HG03175 (cell line): ENCODE data around the gene CNOT4.
A peak's percentile ranks its signal among the peaks of the same experiment; 100 is the strongest.

Experiments
- ATAC-seq: cut with Tn5 transposase; IDR thresholded peaks from one replicate; pipeline ENCODE4 v1.9.1; 2021; ENCODE audit warnings: mild to moderate bottlenecking, moderate library complexity; ENCODE audit not compliant: unreplicated experiment

The CNOT4 gene

DNA sequence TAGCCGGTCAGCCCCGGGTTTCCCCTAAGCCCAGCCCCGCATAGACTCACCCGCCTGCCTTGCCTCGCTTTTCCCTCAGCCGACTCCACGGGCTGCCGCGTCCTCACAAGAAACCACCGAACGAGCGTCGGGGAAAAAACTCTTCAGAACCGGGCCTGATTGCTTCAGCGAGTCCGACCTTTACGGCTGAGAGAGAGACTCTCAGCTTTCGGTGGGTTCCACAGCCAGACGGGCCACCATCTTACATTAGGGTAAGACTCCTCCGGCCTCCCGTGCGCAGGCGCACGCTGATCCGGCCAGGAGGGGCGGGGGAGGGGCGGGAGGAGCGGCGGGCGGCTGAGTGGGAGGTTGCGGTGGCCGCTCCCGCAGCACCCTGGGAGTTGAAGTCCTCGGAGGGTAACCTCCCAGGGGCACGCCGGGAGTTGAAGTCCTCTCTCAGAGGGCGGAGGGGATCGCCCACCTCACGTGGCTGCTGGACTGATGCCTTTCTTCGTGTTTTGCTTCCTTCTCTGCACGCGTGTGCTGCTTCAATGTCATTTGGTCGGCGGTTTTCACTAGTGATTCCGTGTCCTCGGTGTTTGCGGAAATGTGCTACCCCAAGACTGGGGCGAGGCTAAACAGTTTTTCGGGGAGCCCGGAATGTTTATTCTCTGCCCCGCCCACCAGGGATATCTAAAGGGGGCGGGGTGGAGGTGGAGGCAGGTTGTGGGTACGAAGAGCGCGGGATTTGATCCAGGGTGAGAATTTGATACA is at the start of gene CNOT4:
TSS of gene CNOT4 (minus strand) at position 264 of the 753 bp plus-strand sequence. CDS start 71,771 bp downstream, outside the sequence.
- peak; percentile 97 for ATAC-seq

GRCh38 chr7:135558881-135559280 is 49.0 kb upstream of the CNOT4 start:
- no peak for ATAC-seq

DNA sequence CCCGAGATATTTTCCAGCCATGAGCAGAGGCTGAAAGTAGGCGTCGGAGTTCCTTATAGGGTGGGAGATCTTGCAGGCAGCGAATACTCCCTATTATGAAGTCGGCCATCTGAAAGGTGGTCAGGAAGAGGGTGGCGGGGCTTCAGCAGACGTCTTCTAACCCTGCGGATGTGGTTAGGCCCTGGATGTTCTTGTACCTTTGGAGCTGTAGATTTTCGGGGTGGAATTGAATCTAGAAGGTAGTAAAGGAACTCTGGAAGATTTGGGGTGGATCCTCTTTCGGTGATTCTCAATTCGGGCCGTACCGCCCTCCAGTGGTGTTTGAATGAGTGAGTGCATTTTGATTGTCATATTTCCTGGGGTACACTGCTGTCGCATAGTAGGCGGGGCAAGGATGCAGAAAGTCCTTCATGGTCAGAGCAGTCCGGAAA is 48.5 kb upstream of the CNOT4 start:
- peak; percentile 81 for ATAC-seq

GRCh38 chr7:135557455-135558336 is 47.8 kb upstream of the CNOT4 start, which contains the start of gene NUP205:
TSS of gene NUP205 (plus strand) at chr7:135557917. CDS start at chr7:135557945, 28 bp downstream.
- ATAC-seq, result peak; percentile 75

- ATAC-seq, result no peak
Observed at GRCh38 chr7:135553346-135553745, 43.4 kb upstream of the CNOT4 start.

GRCh38 chr7:135552148-135552547 is 42.2 kb upstream of the CNOT4 start:
- ATAC-seq, result no peak

GRCh38 chr7:135550196-135550595 is 40.3 kb upstream of the CNOT4 start:
- ATAC-seq, result no peak

DNA sequence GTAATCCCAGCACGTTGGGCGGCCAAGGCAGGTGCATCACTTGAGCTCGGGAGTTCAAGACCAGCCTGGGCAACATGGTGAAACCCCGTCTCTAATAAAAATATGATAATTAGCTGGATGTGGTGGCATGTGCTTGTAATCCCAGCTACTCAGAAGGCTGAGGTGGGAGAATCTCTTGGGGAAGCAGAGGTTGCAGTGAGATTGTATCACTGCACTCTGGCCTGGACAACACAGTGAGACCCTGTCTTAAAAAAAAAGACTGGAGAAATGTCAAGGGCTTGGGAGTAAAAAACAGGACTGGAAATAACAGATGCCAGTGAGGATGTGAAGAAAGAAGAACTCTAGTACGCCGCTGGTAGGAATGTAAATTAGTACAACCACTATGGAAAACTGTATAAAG is 31.1 kb upstream of the CNOT4 start:
- no peak for ATAC-seq

- ATAC-seq, result no peak
Observed at GRCh38 chr7:135539629-135540028, 29.7 kb upstream of the CNOT4 start.

DNA sequence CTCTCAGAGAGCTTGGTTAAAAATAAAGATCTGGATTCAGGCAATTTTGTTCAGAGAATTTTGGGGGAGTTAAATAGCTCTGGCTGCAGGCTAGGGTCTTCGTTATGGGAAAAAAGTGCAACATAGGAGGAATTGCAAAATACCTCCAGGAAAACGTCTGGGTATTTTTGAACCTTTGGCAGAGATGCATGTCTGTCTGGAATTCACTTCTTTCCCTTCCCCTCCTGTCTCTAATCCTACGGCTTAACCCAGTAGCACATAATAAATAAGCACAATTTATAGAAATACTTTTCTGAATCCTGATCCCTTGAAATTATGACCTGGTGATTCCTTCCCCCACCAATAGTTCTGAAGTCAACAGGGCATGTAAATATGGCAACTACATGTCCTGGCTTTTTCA is 28.5 kb upstream of the CNOT4 start:
- ATAC-seq, result no peak

DNA sequence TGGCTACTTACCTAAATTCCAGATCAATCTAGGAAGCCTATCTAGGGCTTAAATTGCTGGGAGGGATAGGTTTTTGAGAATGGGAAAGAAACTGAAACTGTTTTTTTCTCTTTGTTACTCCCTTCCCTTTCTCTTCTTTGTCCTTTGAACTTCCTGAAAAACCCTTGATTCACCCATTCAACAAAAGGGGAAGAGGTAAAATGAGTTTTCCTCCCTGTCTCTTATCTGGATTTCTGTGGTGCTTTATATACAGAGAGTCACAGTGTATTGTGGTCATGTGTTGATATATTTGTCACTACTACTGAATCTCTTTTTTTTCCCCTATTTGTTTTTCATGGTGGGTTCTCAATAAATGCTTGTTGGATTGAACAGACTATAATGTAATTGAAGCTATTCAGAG is 28.0 kb upstream of the CNOT4 start:
- no peak for ATAC-seq

DNA sequence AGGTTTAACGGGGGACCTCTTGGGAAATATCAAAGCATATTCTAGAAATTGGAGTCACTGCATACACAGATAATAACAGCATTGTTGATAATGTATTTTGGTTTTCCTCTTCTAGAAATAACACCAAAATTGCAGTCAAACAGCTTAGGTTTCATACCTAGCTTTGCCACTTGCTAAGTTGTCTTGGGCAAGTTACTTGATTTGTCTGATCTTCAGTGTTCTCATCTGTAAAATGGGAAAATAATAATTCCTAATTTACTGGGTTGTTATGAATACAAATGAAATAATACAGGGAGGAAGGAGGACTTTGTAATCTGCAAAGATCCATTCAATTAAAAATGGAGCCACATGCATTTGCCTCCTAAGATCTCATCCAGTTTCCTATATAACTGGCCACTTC is 27.6 kb upstream of the CNOT4 start:
- no peak for ATAC-seq

DNA sequence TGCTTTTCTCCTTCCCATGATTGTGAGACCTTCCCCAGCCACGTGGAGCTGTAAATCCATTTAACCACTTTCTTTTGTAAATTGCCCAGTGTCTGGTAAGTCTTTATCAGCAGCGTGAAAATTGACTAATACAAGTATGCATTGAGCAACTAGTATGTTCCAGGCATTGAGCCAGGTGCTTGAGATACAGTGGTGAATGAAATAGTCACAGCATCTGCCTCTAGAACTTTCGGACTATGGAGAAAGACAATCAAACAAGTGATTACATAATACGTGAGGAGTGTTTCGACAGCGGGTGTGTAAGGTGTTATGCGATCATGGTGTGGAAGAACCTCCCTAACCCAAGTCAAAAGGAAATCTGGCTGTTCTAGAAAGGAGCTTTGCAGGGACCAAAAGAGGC is 26.2 kb upstream of the CNOT4 start:
- ATAC-seq, result no peak

- ATAC-seq, result no peak
Observed at GRCh38 chr7:135527025-135527424, 17.1 kb upstream of the CNOT4 start.

DNA sequence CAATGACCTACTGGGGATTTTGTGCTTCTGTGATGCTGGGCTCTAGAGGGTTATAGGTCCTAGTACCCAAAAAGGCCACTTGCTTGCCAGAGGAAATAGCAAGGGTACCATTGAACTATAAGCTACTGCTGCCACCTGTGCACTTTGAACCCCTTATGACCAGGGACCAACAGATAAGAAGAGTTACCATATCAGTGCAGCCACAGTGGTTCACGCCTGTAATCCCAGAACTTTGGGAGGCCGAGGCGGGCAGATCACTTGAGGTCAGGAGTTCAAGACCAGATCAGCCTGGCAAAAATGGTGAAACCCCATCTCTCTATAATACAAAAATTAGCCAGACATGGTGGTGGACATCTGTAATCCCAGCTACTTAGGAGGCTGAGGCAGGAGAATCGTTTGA is 15.5 kb upstream of the CNOT4 start:
- no peak for ATAC-seq

GRCh38 chr7:135523146-135523545 is 13.2 kb upstream of the CNOT4 start:
- ATAC-seq, result no peak

- ATAC-seq, result no peak
Observed at GRCh38 chr7:135522509-135522908, 12.6 kb upstream of the CNOT4 start.

DNA sequence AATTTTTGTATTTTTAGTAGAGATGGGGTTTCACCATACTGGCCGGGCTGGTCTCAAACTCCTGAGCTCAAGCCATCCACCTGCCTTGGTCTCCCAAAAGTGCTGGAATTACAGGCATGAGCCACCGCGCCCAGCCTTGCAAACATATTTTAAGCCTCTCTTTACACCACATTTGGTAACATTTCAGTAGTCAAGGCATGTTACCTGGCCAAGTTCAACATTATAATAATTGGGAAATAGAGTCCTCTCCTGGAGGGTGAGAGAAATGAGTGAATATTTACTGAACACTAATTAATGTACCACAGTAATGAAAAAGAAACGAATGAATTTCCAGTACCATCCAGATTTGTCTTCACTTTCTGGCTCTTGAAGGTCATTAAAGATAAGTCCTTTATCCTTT is 10.0 kb upstream of the CNOT4 start:
- ATAC-seq, result no peak

DNA sequence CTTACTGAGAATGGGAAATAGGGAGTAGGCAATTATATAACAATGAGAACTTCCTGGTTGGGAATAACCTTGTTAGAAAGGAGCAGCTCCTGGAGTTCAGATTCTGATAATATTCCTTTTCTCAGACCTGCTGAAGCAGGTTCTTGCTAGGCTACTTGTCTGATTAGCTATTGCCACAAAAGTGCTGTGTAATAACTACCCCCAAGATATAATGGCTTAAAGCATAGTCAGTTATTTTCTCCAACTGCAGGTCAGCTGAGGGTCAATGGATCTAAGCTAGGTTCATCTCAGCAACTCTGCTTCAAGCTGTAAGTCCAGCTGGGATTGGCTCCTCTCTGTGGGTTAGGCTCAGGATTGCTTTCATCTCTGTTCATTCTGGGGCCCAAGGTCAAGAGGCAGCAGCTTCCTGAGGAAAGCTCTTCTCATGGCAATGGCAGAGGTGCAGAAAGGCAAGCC is 9.4 kb upstream of the CNOT4 start:
- ATAC-seq, result no peak

DNA sequence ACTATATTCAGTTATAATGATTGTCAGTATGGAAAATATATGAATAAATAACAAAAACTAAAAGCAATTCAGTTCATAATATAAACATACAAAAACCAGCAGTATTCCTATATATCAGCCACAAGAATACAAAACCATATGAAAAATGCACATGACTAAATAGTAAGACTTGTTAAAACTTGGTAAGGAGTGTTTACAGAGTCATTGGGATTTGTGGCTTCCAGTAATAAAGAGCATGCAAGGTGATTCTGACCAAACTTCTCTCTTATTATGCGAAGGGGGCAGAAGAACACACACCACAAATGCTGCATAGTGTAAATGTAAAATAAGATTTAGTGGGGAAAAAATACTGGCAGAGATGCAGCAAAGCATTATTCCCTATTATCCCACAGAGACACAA is 8.8 kb upstream of the CNOT4 start:
- ATAC-seq, result no peak

DNA sequence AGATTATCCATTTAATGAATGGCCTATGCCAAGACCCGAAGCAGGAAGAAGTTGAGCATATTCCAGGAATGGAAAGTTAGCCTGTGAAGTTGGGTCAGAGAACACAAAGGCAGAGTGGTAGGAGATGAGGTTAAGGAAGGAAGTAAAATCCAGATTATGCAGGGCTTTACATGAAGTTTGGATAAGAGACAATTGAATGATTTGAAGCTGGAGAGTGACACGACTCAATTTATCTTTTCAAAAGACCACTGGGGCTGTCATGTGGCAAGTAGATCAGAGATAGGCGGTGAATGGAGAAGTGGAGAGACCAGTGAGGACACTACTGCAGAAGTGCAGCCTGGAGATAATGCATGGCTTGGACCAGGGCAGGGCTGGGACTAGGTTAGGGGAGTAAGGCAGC is 7.2 kb upstream of the CNOT4 start:
- no peak for ATAC-seq

DNA sequence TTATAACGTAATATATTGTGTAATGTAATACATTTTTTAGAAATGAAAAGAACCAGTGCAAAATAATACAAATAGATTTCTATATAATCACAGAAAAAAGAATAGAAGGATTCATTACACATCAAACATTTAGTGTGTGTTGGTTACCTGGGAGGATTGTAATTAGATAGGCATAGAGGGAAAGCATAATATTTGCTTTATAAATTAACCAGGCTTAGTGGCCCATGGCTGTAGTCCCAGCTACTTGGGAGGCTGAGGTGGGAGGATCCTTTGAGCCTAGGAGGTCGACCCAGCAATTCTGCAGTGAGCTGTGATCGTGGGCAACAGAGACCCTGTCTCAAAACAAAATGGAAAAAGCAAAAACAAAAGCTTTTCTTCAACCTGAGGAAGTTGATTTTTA is 5.0 kb upstream of the CNOT4 start:
- ATAC-seq, result no peak
